H1 (cell line): ENCODE data around the gene PRKN. TPM values are rescaled to one million over a fixed set of nuclear protein-coding genes. Genes with fewer than 3 reads are reported as not detected.

Experiments
- CTCF ChIA-PET: fragments of 300-600 bp; sonication (Branson Sonifier 250); formaldehyde crosslinking; loops from one replicate; lab custom pipeline; 2021; ENCODE audit not compliant: partially characterized antibody; lab: Charles Lee
- POLR2A ChIA-PET: fragments of 300-600 bp; sonication (Branson Sonifier 250); formaldehyde crosslinking; loops from one replicate; lab custom pipeline; 2021; ENCODE audit warnings: inconsistent platforms; ENCODE audit not compliant: partially characterized antibody; lab: Charles Lee
- DNase-seq, 2 experiments: peaks; one replicate each; pipeline versions ENCODE4 v3.0.0 to v3.0.0-alpha.2; 2010 to 2022; ENCODE audit warnings: low spot score in 2 of 2, low read depth in 1 of 2, mixed read lengths in 1 of 2
- FAIRE-seq: peaks from 2 replicates; lab custom pipeline; 2011; peaks lifted over from hg19 to GRCh38; lab: Jason Lieb, UNC
- H2AFZ ChIP-seq: 2 replicates; pipeline ENCODE4 v1.8.1; 2012; ENCODE audit warnings: low read length, inconsistent platforms
- H2AK5ac ChIP-seq: 2 replicates; pipeline ENCODE4 v1.6.1; 2013; ENCODE audit warnings: low read depth, low read length
- H2BK120ac ChIP-seq: replicated peaks from 2 replicates; pipeline ENCODE3; 2013; ENCODE audit warnings: low read depth, low read length, inconsistent platforms
- H2BK12ac ChIP-seq: 2 replicates; pipeline ENCODE4 v1.6.1; 2013; ENCODE audit warnings: low read depth, low read length
- H2BK15ac ChIP-seq: 2 replicates; pipeline ENCODE4 v1.6.1; 2013; ENCODE audit warnings: low read length
- H2BK20ac ChIP-seq: 2 replicates; pipeline ENCODE4 v1.6.1; 2013; ENCODE audit warnings: low read length
- H2BK5ac ChIP-seq: 2 replicates; pipeline ENCODE4 v1.6.1; 2013; ENCODE audit warnings: low read depth, low read length
- H3K14ac ChIP-seq: 2 replicates; pipeline ENCODE4 v1.6.1; 2013; ENCODE audit warnings: inconsistent platforms; ENCODE audit not compliant: insufficient read length
- H3K18ac ChIP-seq: 2 replicates; pipeline ENCODE4 v1.6.1; 2013; ENCODE audit warnings: low read length; ENCODE audit errors: extremely low read depth
- H3K23ac ChIP-seq: 2 replicates; pipeline ENCODE4 v1.6.1; 2013; ENCODE audit warnings: inconsistent platforms; ENCODE audit not compliant: insufficient read length
- H3K23me2 ChIP-seq: 2 replicates; pipeline ENCODE4 v1.6.1; 2013; ENCODE audit warnings: low read depth, low read length
- H3K27ac ChIP-seq: 2 replicates; pipeline ENCODE4 v1.6.1; 2011; ENCODE audit warnings: low read depth, low read length, inconsistent platforms
- H3K27me3 ChIP-seq, 4 experiments: replicated peaks in 1 of 4; 1 replicate in 1 of 4; 2 replicates in 3 of 4; pipeline versions ENCODE4 v1.6.1 to v1.8.1; 2011 to 2013; ENCODE audit warnings: low read length in 3 of 4, mild to moderate bottlenecking in 3 of 4, inconsistent platforms in 2 of 4, mixed read lengths in 2 of 4, moderate library complexity in 1 of 4; ENCODE audit not compliant: control insufficient read depth in 3 of 4, insufficient read depth in 3 of 4; ENCODE audit errors: extremely low read depth in 1 of 4
- H3K36me3 ChIP-seq, 4 experiments: 2 replicates each; pipeline versions ENCODE4 v1.6.1 to v1.8.1; 2011 to 2013; ENCODE audit warnings: mild to moderate bottlenecking in 4 of 4, low read length in 3 of 4, moderate library complexity in 2 of 4, control low read depth in 1 of 4, inconsistent platforms in 1 of 4; ENCODE audit not compliant: insufficient read depth in 4 of 4, control insufficient read depth in 2 of 4
- H3K4ac ChIP-seq: replicated peaks from 2 replicates; pipeline ENCODE3; 2013; ENCODE audit warnings: low read length, low read depth, mixed read lengths, inconsistent platforms; ENCODE audit not compliant: insufficient read length
- H3K4me1 ChIP-seq, 4 experiments: replicated peaks in 1 of 4; 1 replicate in 1 of 4; 2 replicates in 3 of 4; pipeline versions ENCODE4 v1.6.1 to v1.8.1; 2011 to 2013; ENCODE audit warnings: low read length in 3 of 4, inconsistent platforms in 2 of 4, mixed read lengths in 1 of 4; ENCODE audit not compliant: insufficient read depth in 4 of 4, control insufficient read depth in 3 of 4
- H3K4me2 ChIP-seq, 2 experiments: 2 replicates each; pipeline versions ENCODE4 v1.6.1 to v1.8.1; 2011 to 2013; ENCODE audit warnings: low read depth in 2 of 2, low read length in 2 of 2, control low read depth in 1 of 2, inconsistent platforms in 1 of 2, mild to moderate bottlenecking in 1 of 2; ENCODE audit not compliant: insufficient read depth in 1 of 2
- H3K4me3 ChIP-seq, 4 experiments: fragments of 200-600, 300-600 bp in 1 of 4; sonication (generic), shearing (Covaris generic), sonication (Bioruptor Twin) in 1 of 4; 2 replicates each; pipeline versions ENCODE4 v1.5.1 to v1.8.1; 2011 to 2016; ENCODE audit warnings: low read length in 4 of 4, low read depth in 3 of 4, control low read depth in 2 of 4, inconsistent platforms in 2 of 4, mild to moderate bottlenecking in 2 of 4, mixed read lengths in 1 of 4, moderate library complexity in 1 of 4; ENCODE audit not compliant: insufficient read depth in 2 of 4; ENCODE audit errors: extremely low read depth in 1 of 4
- H3K56ac ChIP-seq: replicated peaks from 2 replicates; pipeline ENCODE3; 2013; ENCODE audit warnings: low read depth, mild to moderate bottlenecking, mixed read lengths, low read length, inconsistent platforms; ENCODE audit not compliant: insufficient read length
- H3K79me1 ChIP-seq: 2 replicates; pipeline ENCODE4 v1.6.1; 2013; ENCODE audit warnings: low read depth, low read length, control low read depth
- H3K79me2 ChIP-seq, 2 experiments: 2 replicates each; pipeline versions ENCODE4 v1.6.1 to v1.8.1; 2012 to 2013; ENCODE audit warnings: low read length in 2 of 2, mild to moderate bottlenecking in 2 of 2, inconsistent platforms in 1 of 2; ENCODE audit not compliant: insufficient read depth in 2 of 2, control insufficient read depth in 1 of 2
- H3K9ac ChIP-seq, 4 experiments: replicated peaks in 1 of 4; 1 replicate in 1 of 4; 2 replicates in 3 of 4; pipeline versions ENCODE4 v1.6.1 to v1.8.1; 2011 to 2013; ENCODE audit warnings: low read depth in 3 of 4, low read length in 3 of 4, control low read depth in 2 of 4, mild to moderate bottlenecking in 2 of 4, moderate library complexity in 2 of 4, inconsistent platforms in 1 of 4; ENCODE audit errors: extremely low read depth in 1 of 4
- H3K9me3 ChIP-seq, 2 experiments: 2 replicates each; pipeline versions ENCODE4 v1.6.1 to v1.8.1; 2012 to 2013; ENCODE audit warnings: mild to moderate bottlenecking in 2 of 2, moderate library complexity in 2 of 2, control low read depth in 1 of 2, inconsistent platforms in 1 of 2, low read depth in 1 of 2, low read length in 1 of 2, mixed read lengths in 1 of 2; ENCODE audit not compliant: insufficient read depth in 2 of 2
- H4K20me1 ChIP-seq, 2 experiments: replicated peaks in 1 of 2; 2 replicates each; pipeline versions ENCODE3 to v1.8.1; 2011 to 2013; ENCODE audit warnings: inconsistent platforms in 2 of 2, low read length in 2 of 2, mild to moderate bottlenecking in 1 of 2; ENCODE audit not compliant: insufficient read depth in 2 of 2, control insufficient read depth in 1 of 2
- H4K5ac ChIP-seq: 2 replicates; pipeline ENCODE4 v1.6.1; 2013; ENCODE audit warnings: low read length, low read depth, mixed read lengths, inconsistent platforms; ENCODE audit not compliant: insufficient read length
- H4K8ac ChIP-seq: 2 replicates; pipeline ENCODE4 v1.8.0; 2013; ENCODE audit warnings: mild to moderate bottlenecking, moderate library complexity, low read length, inconsistent platforms; ENCODE audit not compliant: insufficient read depth; ENCODE audit errors: extremely low read depth
- H4K91ac ChIP-seq: replicated peaks from 2 replicates; pipeline ENCODE3; 2013; ENCODE audit warnings: low read length, mixed read lengths, inconsistent platforms; ENCODE audit not compliant: insufficient read length
- ASH2L ChIP-seq: fragments of 200-600, 300-600 bp; sonication (generic); IDR thresholded peaks from one replicate; pipeline ENCODE4 v1.7.1; 2017; ENCODE audit warnings: low read length
- BCL11A ChIP-seq, 2 experiments: IDR thresholded peaks; one replicate each; pipeline ENCODE4 v1.6.1; 2011; ENCODE audit warnings: low read depth in 2 of 2, low read length in 2 of 2, mild to moderate bottlenecking in 2 of 2
- BRCA1 ChIP-seq: IDR thresholded peaks from 2 replicates; pipeline ENCODE4 v1.6.1; 2012; ENCODE audit warnings: low read depth, low read length, improper control_type of control experiment
- CBX8 ChIP-seq: fragments of 300-800, 300-1000 bp; sonication (generic); IDR thresholded peaks from 2 replicates; pipeline ENCODE4 v1.7.1; 2016; ENCODE audit warnings: low read depth, low read length, borderline replicate concordance
- POLR2A ChIP-seq, 2 experiments: IDR thresholded peaks; 1 replicate in 1 of 2; 2 replicates in 1 of 2; pipeline ENCODE4 v1.6.1; 2011; ENCODE audit warnings: low read depth in 2 of 2, low read length in 2 of 2, mild to moderate bottlenecking in 2 of 2; ENCODE audit errors: control extremely low read depth in 1 of 2
- SUZ12 ChIP-seq: fragments of 200-600 bp; sonication (generic); IDR thresholded peaks from 2 replicates; pipeline ENCODE4 v1.6.1; 2012; ENCODE audit warnings: mild to moderate bottlenecking, inconsistent platforms, low read length, moderate library complexity, mixed read lengths
- TBP ChIP-seq: IDR thresholded peaks from 2 replicates; pipeline ENCODE4 v1.6.1; 2011; ENCODE audit warnings: low read depth, low read length, improper control_type of control experiment
- YY1 ChIP-seq: IDR thresholded peaks from 2 replicates; pipeline ENCODE4 v1.6.1; 2011; ENCODE audit warnings: low read depth, mild to moderate bottlenecking, low read length
- WGBS, 2 experiments: shearing (Covaris generic) in 1 of 2; methylation state at CpG; one replicate each; pipeline versions ENCODE4 v1.1.6 to v1.1.7; 2013 to 2015; ENCODE audit warnings: low lambda C conversion rate in 2 of 2, mixed read lengths in 2 of 2, inconsistent platforms in 1 of 2, low coverage in 1 of 2, missing lambda C conversion rate in 1 of 2; ENCODE audit not compliant: insufficient replicate concordance in 2 of 2, insufficient coverage in 1 of 2, insufficient read length in 1 of 2; ENCODE audit errors: extremely low coverage in 1 of 2, missing lambda C conversion rate in 1 of 2; 5-methylcytosine and 5-hydroxymethylcytosine counted together
- polyA plus RNA-seq, 7 experiments: library from polyadenylated mRNA; depleted of rRNA in 3 of 7; stranded (reverse) in 5 of 7; unstranded in 2 of 7; fragments of >200 nt in 5 of 7; fragments of 200-250 nt in 2 of 7; gene quantifications; 1 replicate in 5 of 7; 2 replicates in 1 of 7; 4 replicates in 1 of 7; pipeline versions ENCODE4 v1.2.1 to v1.2.3, GENCODE V29; 2011 to 2013; ENCODE audit warnings: missing spikeins in 2 of 7, mixed read lengths in 2 of 7
- total RNA-seq: library from RNA; stranded (reverse); fragmentation: NEBNext Ultra II Directional; extraction: Animal tissue kit (Norgen Biotek cat#: 25700); gene quantifications from 2 replicates; pipeline ENCODE4 v1.2.1, GENCODE V29; 2021
- TF ChIP-seq, protein P1 (sequence below): IDR thresholded peaks from 2 replicates; pipeline ENCODE4 v1.6.1; 2012; ENCODE audit warnings: inconsistent platforms
- TF ChIP-seq, protein P2 (sequence below): IDR thresholded peaks from 2 replicates; pipeline ENCODE4 v1.6.1; 2011; ENCODE audit warnings: low read length, improper control_type of control experiment

PRKN gene
- total and polyA plus RNA-seq, 2 of the 8 experiments (the other 6 are each of a cell fraction or from before 2014, with no cell fraction given) = 0.13 to 0.29 TPM

DNA sequence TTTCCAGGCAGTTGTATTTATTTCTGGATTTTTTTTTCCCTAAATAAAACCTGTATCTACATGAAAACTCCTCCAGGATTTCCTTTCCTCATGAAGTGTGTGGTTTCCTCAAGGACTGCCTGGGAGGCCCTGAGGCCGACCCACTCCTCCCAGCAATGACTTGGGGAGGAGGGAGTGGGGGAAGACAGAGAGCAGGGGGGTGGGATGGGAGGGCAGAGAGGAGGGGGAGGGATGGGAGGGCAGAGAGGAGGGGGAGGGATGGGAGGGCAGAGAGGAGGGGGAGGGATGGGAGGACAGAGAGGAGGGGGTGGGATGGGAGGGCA lies 1291.9 kb downstream of the PRKN start:
- DNase-seq = no peak
- H2AK5ac ChIP-seq = no peak overlapping the region
- H2BK12ac ChIP-seq = no peak overlapping the region
- no peak overlapping the region for H3K9ac ChIP-seq
- no peak overlapping the region for H3K27ac ChIP-seq
- ChIA-PET POLR2A (no interaction called here), CTCF (interaction anchor here (0.6 to 2.1 kb wide), 2 partner anchors 17 to 1324 kb away, joined by 4 to 7 read pairs; no protein-coding TSS in a partner anchor)
- no peak overlapping the region for H3K14ac ChIP-seq
- no peak for FAIRE-seq
- no peak overlapping the region for H2BK15ac ChIP-seq
- H3K23ac ChIP-seq = no peak overlapping the region
- H2BK20ac ChIP-seq = no peak overlapping the region
- H3K56ac ChIP-seq = no peak overlapping the region
- H3K9me3 ChIP-seq = no peaks in the 10 kb centered on the region
- H3K4ac ChIP-seq = no peak overlapping the region
- TF ChIP-seq BRCA1 (no peak), SUZ12 (no peak), TBP (no peak), YY1 (no peak), CBX8 (no peak), ASH2L (no peak), BCL11A (IDR thresholded peaks at IDR 0.05; ENCODE audit: low read depth in 2 of 2, low read length in 2 of 2) (no peak), POLR2A (IDR thresholded peaks at IDR 0.05; ENCODE audit: control extremely low read depth in 1 of 2, low read depth in 2 of 2, low read length in 2 of 2) (no peak)
- TF ChIP-seq, protein P1, sequence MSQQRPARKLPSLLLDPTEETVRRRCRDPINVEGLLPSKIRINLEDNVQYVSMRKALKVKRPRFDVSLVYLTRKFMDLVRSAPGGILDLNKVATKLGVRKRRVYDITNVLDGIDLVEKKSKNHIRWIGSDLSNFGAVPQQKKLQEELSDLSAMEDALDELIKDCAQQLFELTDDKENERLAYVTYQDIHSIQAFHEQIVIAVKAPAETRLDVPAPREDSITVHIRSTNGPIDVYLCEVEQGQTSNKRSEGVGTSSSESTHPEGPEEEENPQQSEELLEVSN = no peak
- TF ChIP-seq, protein P2, sequence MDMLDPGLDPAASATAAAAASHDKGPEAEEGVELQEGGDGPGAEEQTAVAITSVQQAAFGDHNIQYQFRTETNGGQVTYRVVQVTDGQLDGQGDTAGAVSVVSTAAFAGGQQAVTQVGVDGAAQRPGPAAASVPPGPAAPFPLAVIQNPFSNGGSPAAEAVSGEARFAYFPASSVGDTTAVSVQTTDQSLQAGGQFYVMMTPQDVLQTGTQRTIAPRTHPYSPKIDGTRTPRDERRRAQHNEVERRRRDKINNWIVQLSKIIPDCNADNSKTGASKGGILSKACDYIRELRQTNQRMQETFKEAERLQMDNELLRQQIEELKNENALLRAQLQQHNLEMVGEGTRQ = no peak
- H3K79me1 ChIP-seq = no peaks in the 10 kb centered on the region
- no peak overlapping the region for H2BK120ac ChIP-seq
- H3K4me3 ChIP-seq = no peak overlapping the region
- H3K79me2 ChIP-seq = no peaks in the 10 kb centered on the region
- no peak overlapping the region for H4K91ac ChIP-seq
- H3K36me3 ChIP-seq = no peaks in the 10 kb centered on the region
- no peak overlapping the region for H4K5ac ChIP-seq
- H3K4me2 ChIP-seq = no peak overlapping the region
- H2BK5ac ChIP-seq = no peak overlapping the region
- H4K20me1 ChIP-seq = no peaks in the 10 kb centered on the region
- H3K4me1 ChIP-seq = no peaks in the 10 kb centered on the region
- no peak overlapping the region for H3K18ac ChIP-seq
- no peaks in the 10 kb centered on the region for H3K27me3 ChIP-seq
- no peak overlapping the region for H4K8ac ChIP-seq
- H2AFZ ChIP-seq = no peak overlapping the region
- no peaks in the 10 kb centered on the region for H3K23me2 ChIP-seq
- no CpG with 5 or more reads among the region's 1 CpG for WGBS, 2 experiments
